ENCODE measurements around the gene USP40. TPM values are rescaled to one million over a fixed set of nuclear protein-coding genes. Genes with fewer than 3 reads are reported as not detected.

The USP40 gene
- total and polyA plus RNA-seq, 9 of the 15 experiments (the other 6 are each of a cell fraction or from before 2014, with no cell fraction given): 5.5 to 15.0 (median 9.3) TPM

DNA sequence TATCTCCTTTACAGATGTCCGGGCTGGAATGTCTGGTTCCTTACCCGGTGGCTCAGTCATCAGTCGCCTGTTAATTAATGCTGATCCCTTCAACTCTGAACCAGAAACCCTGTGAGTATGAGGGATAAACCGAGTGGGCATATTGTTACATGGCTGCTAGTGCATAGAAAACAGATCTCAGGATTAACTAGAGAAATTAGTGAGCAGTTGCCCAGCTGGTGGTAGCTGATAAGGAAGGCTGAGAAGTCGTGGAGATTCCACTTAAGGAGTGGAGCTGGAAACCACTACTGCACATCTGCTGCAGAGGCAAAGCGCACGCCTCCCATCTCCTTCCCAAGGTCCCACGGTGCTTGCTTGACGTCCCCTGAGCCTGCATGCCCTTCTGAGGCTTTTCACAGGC lies 114.6 kb downstream of the USP40 start (continued):
- TF ChIP-seq KAT7 (CRISPR knock-in tag; IDR thresholded peaks at IDR 0.05; ENCODE audit: borderline replicate concordance) (no peak), NFE2L1 (tag; IDR thresholded peaks at IDR 0.05; ENCODE audit: borderline replicate concordance, low read depth) (no peak), ZBTB8A (IDR thresholded peaks at IDR 0.05; ENCODE audit: partially characterized antibody) (no peak), TAL1 (IDR thresholded peaks at IDR 0.05) (peak; percentile 72), ZNF583 (CRISPR knock-in tag; IDR thresholded peaks at IDR 0.05) (no peak), ARHGAP35 (IDR thresholded peaks at IDR 0.05; ENCODE audit: partially characterized antibody) (no peak), THRAP3 (IDR thresholded peaks at IDR 0.05; ENCODE audit: borderline replicate concordance) (no peak), HES1 (IDR thresholded peaks at IDR 0.05; ENCODE audit: low read depth) (no peak), CEBPZ (IDR thresholded peaks at IDR 0.05; ENCODE audit: borderline replicate concordance, low read depth, low read length) (no peak), BCLAF1 (IDR thresholded peaks at IDR 0.05; ENCODE audit: borderline replicate concordance in 1 of 2, control insufficient read depth in 1 of 2, low read depth in 2 of 2, low read length in 1 of 2) (no peak), CBFA2T2 (conservative IDR thresholded peaks at IDR 0.05) (peak; percentile 58), TEAD4 (IDR thresholded peaks at IDR 0.05; ENCODE audit: low read length) (peak; percentile 63), TEAD4 (CRISPR knock-in tag; IDR thresholded peaks at IDR 0.05; ENCODE audit: borderline replicate concordance) (no peak), ASH1L (IDR thresholded peaks at IDR 0.05; ENCODE audit: borderline replicate concordance, low read depth, partially characterized antibody) (no peak), ZNF830 (CRISPR knock-in tag; IDR thresholded peaks at IDR 0.05) (no peak), PHF21A (IDR thresholded peaks at IDR 0.05; ENCODE audit: borderline replicate concordance, low read depth) (no peak), USF1 (CRISPR knock-in tag; IDR thresholded peaks at IDR 0.05) (no peak), TBL1XR1 (IDR thresholded peaks at IDR 0.05; ENCODE audit: low read length in 2 of 2) (no peak), MTA2 (IDR thresholded peaks at IDR 0.05; ENCODE audit: low read depth) (0 out of 2 replicates have a peak, but pooled peaks have one; percentile 38)
- TF ChIP-seq, protein P1, sequence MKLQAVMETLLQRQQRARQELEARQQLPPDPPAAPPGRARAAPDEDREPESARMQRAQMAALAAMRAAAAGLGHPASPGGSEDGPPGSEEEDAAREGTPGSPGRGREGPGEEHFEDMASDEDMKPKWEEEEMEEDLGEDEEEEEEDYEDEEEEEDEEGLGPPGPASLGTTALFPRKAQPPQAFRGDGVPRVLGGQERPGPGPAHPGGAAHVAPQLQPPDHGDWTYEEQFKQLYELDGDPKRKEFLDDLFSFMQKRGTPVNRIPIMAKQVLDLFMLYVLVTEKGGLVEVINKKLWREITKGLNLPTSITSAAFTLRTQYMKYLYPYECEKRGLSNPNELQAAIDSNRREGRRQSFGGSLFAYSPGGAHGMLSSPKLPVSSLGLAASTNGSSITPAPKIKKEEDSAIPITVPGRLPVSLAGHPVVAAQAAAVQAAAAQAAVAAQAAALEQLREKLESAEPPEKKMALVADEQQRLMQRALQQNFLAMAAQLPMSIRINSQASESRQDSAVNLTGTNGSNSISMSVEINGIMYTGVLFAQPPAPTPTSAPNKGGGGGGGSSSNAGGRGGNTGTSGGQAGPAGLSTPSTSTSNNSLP (IDR thresholded peaks at IDR 0.05; ENCODE audit: borderline replicate concordance, low read depth, low read length): no peak
